HG02943 (cell line): ENCODE data around the gene HACD4.

Source experiments
- ATAC-seq: cut with Tn5 transposase; IDR thresholded peaks from one replicate; pipeline ENCODE4 v1.9.1; 2021; ENCODE audit warnings: mild to moderate bottlenecking, low read depth, moderate library complexity; ENCODE audit not compliant: unreplicated experiment

HACD4 gene, protein sequence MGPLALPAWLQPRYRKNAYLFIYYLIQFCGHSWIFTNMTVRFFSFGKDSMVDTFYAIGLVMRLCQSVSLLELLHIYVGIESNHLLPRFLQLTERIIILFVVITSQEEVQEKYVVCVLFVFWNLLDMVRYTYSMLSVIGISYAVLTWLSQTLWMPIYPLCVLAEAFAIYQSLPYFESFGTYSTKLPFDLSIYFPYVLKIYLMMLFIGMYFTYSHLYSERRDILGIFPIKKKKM

GRCh38 chr9:21031091-21031807, at the start of gene HACD4:
Gene HACD4 (minus strand): TSS chr9:21031640. CDS start chr9:21031590, 50 bp downstream.
- ATAC-seq = peak; percentile 55

DNA sequence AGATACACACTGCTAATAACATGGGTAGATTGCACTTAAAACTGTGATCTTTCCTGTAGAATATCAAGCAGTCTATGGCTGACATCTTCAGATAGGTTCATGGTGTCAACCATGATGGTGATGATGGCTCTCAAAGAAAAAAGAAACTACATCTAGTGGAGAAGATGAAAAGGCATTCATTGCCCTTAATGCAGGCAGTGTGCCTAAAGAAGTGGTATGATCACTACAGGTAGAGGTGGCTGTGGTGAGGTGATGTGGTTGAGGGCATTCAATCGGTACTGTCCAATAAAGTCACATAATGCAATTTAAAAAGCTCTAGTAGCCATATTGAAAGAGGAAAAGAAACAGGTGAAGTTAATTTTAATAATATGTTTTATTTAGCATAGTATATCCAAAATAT, 49.4 kb upstream of the HACD4 start:
- ATAC-seq = no peak

DNA sequence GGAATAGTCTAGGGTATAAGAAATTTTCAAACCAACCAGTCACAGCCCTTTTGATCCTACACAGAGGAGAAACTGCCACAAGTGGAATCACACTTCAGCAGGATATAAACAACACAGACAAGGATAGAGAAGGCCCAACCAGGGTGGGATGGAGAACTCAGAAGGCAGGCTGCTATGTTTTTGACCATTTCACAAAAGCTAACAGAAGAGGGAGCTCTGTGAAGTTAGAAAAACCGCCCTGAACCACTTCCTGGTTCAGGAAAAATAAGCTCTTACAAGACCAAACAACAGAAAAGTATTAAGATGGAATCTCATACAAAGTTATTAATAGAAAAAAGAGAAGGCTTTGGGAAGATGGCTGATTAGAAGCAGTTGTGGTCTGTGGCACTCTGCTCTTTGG, 47.3 kb upstream of the HACD4 start:
- no peak for ATAC-seq

- no peak for ATAC-seq
Observed at GRCh38 chr9:21077781-21078180, 46.3 kb upstream of the HACD4 start, which contains the start of gene IFNB1. Gene IFNB1 (minus strand): TSS chr9:21077942. CDS start chr9:21077869, 73 bp downstream.

GRCh38 chr9:21075484-21075883, 44.0 kb upstream of the HACD4 start:
- no peak for ATAC-seq

- ATAC-seq = no peak
Observed at GRCh38 chr9:21070906-21071305, 39.5 kb upstream of the HACD4 start.

DNA sequence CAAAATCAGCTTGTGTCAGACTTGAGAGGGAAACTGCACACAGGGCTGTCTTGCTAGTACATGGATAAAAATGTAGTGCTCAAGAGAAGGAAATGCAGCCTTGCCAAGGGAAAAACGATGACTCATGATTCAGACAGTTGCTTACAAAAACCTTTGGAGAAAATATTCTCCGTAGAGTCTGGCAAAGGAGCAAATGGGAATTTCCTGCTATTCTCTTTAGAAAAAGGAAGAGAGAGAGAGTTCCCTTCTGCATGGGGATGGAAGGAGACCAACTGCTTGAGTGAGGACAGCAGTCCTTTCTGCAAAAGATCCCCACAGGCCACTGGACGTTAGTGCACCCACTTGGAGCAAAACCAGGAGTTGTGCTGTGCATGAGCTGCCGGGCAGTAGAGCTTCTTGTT, 38.7 kb upstream of the HACD4 start:
- ATAC-seq = no peak

- ATAC-seq = no peak
Observed at GRCh38 chr9:21060919-21061561, 29.6 kb upstream of the HACD4 start.

- no peak for ATAC-seq
Observed at GRCh38 chr9:21056931-21057330, 25.5 kb upstream of the HACD4 start.

- ATAC-seq = no peak
Observed at GRCh38 chr9:21053851-21054250, 22.4 kb upstream of the HACD4 start.

- no peak for ATAC-seq
Observed at GRCh38 chr9:21047281-21047691, 15.8 kb upstream of the HACD4 start.

DNA sequence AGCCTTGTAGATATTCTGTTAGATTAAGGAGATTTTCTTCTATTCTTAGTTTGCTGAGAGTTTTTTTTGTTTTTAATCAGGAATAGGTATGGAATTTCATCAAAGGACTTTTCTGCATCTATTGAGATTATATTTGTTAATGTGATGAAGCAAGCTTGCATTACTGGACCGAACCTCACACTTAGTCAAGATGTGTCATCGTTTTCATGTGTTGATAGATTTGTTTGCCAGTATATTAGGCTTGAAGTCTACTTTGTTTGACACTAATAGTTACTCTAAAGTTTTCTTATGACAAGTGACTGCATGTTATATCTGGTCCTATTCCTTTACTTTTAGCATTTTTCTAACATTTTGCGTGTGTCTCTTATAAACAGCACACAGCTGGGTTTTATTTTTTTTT, 12.4 kb upstream of the HACD4 start:
- ATAC-seq = no peak

GRCh38 chr9:21042466-21042865, 11.0 kb upstream of the HACD4 start:
- no peak for ATAC-seq

DNA sequence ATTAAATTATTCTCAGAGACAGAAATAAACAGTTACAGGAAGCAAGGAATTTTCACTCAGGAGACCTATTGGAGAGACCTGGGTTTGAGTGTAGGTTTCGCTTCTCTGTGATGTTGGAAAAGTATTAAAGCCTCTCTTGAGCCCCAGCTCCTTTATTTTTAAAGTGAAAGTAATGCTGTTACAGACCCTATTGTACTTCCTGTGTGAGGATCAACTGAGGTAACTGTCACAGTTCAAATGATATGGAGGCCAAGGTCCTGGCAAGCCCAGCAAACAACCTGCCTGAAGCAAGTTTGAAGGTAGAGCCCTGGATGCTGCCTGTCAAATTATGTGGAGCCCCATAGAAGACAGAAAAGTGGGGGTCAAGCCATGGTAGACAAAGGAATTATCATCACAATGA, 7.9 kb upstream of the HACD4 start:
- no peak for ATAC-seq

DNA sequence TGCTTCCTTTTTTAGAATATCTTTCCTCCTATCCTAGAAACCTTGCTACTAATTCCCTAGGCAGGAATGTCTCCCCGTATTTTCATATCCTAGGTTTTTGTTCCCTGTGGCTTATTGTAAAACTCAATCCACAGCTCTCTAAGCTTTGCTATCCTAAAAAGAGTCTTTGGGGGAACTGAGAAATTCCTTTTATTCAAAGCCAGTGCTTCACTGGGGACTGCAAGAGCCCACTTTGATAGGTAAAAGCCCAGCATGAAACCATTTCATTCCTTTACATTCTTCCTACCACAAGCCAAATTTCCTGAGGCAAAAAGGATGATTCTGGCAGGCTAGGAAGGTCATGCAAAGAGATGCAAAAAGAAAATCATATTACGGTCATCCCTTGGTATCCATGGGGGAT, 5.8 kb upstream of the HACD4 start:
- ATAC-seq = no peak

GRCh38 chr9:21031808-21032183, 356 bp upstream of the HACD4 start:
- no peak for ATAC-seq

GRCh38 chr9:21030389-21031035, 928 bp downstream of the HACD4 start:
- ATAC-seq = peak; percentile 73

GRCh38 chr9:21029661-21030060, 1.8 kb downstream of the HACD4 start:
- no peak for ATAC-seq

DNA sequence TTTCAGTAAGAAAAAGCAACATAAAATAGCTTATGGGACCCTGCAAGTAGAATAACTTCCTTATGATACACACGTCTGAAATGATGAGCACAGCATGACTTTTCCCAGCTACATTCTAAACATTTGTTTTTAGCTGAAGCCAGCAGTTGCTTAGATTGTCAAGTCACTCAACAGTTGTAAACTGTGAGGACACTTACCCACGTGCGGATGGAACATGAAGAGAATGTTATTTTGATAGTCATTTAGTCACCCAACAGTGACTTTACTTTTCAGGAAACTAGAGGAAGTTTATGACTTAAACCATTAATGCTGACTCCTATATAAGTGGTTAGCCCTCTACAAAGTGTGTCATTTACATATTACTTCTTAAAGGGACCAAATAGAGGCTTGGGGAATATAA, 3.0 kb downstream of the HACD4 start:
- no peak for ATAC-seq

DNA sequence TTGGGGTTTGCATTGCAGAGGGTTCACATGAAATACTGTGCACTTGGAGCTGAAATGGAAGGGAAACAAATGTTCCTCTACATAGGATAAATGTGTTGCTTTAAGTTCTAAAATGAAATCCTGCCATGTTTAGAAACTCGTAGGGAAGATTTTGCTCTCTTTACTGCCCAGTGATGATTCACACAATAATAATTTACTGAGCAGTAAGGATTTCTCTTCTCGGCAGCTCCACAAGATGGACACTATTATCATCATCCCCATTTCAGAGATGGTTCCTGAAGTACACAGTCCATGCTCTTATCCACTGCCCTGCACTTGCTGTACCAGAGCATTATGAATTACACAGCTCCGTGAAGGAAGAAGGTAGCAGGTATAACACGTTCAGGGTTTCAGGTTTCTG, 4.1 kb downstream of the HACD4 start:
- ATAC-seq = no peak

DNA sequence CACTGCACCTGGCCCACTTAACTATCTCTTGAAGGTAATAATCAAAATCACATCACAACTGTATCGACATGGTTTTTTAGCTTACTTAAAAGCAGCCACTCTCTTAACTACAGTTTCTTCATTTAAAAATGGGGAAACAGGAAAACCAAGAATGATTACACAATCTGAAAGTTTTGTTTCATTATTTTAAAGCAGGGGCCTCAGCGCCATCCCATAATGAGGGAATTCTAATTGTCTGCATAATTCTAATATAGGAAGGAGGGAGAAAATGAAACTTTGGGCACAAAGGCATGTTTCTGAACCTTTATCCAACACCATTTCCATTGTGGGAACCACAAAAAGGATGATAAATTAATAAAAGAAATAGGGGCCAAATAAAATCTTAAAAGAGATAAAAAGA, 7.6 kb downstream of the HACD4 start:
- ATAC-seq = no peak
